Measurements from ENCODE around the gene ZFPL1.

- TF ChIP-seq, protein P1, sequence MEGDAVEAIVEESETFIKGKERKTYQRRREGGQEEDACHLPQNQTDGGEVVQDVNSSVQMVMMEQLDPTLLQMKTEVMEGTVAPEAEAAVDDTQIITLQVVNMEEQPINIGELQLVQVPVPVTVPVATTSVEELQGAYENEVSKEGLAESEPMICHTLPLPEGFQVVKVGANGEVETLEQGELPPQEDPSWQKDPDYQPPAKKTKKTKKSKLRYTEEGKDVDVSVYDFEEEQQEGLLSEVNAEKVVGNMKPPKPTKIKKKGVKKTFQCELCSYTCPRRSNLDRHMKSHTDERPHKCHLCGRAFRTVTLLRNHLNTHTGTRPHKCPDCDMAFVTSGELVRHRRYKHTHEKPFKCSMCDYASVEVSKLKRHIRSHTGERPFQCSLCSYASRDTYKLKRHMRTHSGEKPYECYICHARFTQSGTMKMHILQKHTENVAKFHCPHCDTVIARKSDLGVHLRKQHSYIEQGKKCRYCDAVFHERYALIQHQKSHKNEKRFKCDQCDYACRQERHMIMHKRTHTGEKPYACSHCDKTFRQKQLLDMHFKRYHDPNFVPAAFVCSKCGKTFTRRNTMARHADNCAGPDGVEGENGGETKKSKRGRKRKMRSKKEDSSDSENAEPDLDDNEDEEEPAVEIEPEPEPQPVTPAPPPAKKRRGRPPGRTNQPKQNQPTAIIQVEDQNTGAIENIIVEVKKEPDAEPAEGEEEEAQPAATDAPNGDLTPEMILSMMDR (IDR thresholded peaks at IDR 0.05) = no peak
- no peak for TF ChIP-seq POLR2A (IDR thresholded peaks at IDR 0.05)
Observed at GRCh38 chr11:65072631-65072966, 11.4 kb upstream of the ZFPL1 start.
